HG03457 (cell line): ENCODE measurements around the gene SENP7.
"Not testable (repeated sequence)": the region's sequence is repeated elsewhere in the genome, so short reads cannot be mapped to it uniquely, and the experiment has no call there.

Source experiments
- ATAC-seq: cut with Tn5 transposase; IDR thresholded peaks from one replicate; pipeline ENCODE4 v1.9.1; 2021; ENCODE audit warnings: moderate number of reproducible peaks; ENCODE audit not compliant: unreplicated experiment

SENP7 gene

DNA sequence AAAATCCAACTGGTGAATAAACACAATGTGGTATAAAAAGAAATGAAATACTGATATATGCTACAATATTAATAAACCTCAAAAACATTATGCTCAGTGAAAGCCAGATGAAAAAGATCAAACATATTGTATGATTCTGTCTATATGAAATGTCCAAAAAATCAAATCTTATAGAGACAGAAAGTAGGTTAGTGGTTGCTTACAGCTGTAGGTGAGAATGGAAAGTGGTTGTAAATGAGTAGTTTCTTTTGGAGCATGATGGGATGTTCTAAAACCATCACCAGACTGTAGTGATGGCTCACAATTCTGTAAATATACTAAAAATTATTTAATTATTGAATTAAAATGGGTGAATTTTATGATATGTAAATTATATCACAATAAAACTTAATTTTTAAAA is 58.4 kb downstream of the SENP7 start:
- no peak for ATAC-seq

GRCh38 chr3:101453961-101454360 is 59.1 kb downstream of the SENP7 start:
- no peak for ATAC-seq

GRCh38 chr3:101438641-101439040 is 74.4 kb downstream of the SENP7 start:
- not testable (repeated sequence) for ATAC-seq

GRCh38 chr3:101433652-101434051 is 79.4 kb downstream of the SENP7 start:
- ATAC-seq, result no peak

- no peak for ATAC-seq
These were observed 88.8 kb downstream of the SENP7 start for GRCh38 chr3:101423984-101424888.

GRCh38 chr3:101418851-101419250 is 94.2 kb downstream of the SENP7 start:
- no peak for ATAC-seq

DNA sequence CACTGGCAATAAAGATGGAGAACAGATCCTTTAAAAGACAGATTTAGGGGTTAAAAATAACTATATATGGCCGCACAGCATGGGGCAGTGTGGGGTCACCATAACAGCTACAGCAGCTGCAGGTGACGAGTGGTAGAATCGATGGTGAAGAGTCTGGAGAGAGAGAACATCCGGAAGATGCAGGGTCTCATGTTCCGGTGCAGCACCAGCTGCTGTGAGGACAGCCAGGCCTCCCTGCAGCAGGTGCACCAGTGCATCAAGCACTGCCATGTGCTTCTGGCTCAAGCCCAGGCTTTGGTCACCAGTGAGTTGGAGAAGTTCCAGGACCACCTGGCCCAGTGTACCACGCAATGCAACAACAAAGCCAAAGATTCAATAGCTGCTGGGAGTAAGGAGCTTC is 98.9 kb downstream of the SENP7 start:
- ATAC-seq, result no peak

DNA sequence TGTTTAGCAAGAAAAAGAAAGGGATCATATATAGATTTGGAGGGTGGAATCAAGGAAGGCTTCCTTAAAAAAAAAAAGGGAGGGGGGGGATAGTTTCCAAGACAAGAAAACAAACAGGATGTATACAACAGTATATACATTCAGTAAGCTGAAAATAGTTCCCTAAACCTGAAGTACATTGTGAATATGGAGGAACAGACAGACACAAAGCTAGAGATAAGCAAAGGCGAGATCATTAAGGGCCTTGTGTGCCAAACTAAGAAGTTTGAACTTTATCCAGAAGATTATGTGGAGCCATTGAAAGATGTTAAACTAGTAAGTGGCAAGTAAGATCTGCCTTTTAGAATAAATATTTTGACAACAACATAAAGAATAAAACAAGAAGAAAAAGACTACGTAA is 99.4 kb downstream of the SENP7 start:
- ATAC-seq, result no peak

DNA sequence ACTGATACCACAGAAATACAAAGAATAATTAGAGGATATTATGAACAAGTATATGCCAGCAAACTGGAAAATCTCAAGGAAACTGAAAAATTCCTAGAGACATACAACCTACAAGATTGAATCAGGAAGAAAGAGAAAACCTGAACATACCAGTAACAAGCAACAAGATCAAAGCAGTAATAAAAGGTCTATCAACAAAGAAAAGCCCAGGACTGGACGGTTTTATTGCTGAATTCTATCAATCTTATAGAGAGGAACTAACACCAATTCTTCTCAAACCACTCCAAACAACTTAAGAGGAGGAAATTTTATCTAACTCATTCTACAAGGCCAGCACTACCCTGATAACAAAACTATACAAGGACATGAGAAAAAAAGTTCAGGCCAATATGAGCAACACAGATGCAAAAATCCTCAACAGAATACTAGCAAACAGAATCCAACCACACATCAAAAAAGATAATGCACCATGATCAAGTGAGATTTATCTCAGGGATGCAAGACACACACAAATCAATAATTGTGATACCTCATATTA is 121.5 kb downstream of the SENP7 start:
- no peak for ATAC-seq

DNA sequence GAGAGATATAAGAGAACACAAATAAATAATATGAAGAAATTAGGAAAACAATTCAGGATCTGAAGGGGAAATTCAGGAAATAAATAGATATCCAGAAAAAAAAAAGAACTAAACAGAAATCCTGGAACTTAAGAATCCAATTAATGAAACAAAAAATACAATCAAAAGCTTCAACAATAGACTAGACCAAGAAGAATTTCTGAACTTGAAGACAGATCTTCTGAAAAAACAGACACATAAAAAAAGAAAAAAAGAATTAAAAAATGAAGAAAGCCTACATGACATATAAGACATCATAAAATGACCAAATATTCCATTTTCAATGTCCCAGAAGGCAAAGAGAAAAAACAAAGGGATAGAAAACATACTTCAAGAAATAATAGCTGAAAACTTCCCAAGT is 124.3 kb downstream of the SENP7 start:
- ATAC-seq, result no peak

GRCh38 chr3:101387351-101387750 is 125.7 kb downstream of the SENP7 start:
- ATAC-seq, result no peak

GRCh38 chr3:101384426-101384825 is 128.6 kb downstream of the SENP7 start:
- no peak for ATAC-seq

- ATAC-seq, result no peak
These were observed 129.4 kb downstream of the SENP7 start for GRCh38 chr3:101383656-101384055.

GRCh38 chr3:101383156-101383575 is 129.8 kb downstream of the SENP7 start:
- ATAC-seq, result no peak

GRCh38 chr3:101381809-101382208 is 131.2 kb downstream of the SENP7 start:
- no peak for ATAC-seq

- peak; percentile 92 for ATAC-seq
These were observed 133.2 kb downstream of the SENP7 start for GRCh38 chr3:101379658-101380376.

DNA sequence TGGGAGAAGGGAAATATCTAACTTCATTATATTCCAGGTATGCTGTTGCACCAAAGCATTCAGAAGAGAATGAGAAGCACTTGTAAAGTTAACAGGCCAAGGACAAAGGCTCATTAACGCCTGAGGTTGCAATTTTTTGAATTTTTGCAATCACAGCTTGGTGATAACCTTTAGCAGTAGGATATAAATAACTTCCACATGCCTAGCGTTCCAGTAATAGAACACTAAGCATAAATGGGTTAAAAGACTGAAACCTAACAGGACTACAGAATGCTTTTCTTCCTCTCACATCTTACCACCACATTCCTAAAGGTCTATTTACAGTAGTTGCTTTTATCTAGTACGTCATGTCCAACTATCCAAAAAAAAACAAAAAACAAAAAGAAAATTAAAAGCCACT is 135.2 kb downstream of the SENP7 start:
- no peak for ATAC-seq

GRCh38 chr3:101377209-101377608 is 135.8 kb downstream of the SENP7 start:
- no peak for ATAC-seq

DNA sequence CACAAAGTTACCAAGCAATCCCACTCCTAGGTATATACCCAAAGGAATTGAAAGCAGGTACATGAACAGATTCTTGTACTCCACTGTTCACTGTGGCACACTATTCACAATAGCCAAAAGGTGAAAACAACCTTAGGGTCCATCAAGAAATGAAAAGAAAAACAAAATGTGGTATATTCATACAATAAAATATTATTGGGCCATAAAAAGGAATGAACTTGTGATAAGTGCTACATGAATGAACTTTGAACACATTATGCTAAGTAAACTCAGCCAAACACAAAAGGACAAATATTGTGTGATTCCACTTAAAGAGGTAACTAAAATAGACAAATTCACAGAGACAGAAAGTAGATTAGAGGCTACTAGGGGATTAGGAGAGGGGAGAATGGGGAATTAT is 137.4 kb downstream of the SENP7 start:
- ATAC-seq, result no peak

DNA sequence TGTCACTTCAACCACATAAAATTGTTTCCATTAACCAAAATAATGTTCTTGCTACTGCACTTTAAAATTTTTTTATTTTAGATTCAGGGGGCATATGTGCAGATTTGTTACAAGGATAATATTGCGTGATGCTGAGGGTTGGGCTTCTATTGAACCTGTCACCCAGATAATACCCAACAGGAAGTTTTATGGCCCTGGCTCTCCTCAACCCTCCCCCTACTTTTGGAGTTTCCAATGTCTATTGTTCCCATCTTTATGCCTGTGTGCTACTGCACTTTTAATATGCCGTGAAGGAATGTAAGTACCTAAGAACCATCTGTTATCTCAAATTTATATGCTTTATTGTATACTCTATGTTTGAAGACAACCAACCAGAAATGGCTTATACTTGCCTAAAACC is 150.6 kb downstream of the SENP7 start:
- ATAC-seq, result no peak

GRCh38 chr3:101351829-101352228 is 161.2 kb downstream of the SENP7 start:
- ATAC-seq, result no peak

- no peak for ATAC-seq
These were observed 172.4 kb downstream of the SENP7 start for GRCh38 chr3:101340591-101340990.
